GM21723 (cell line): Measurements from ENCODE around the gene DERL3.

ENCODE experiments used
- ATAC-seq: cut with Tn5 transposase; IDR thresholded peaks from one replicate; pipeline ENCODE4 v1.9.1; 2021; ENCODE audit warnings: mild to moderate bottlenecking, moderate library complexity; ENCODE audit not compliant: unreplicated experiment

The DERL3 gene

GRCh38 chr22:23815541-23816155 lies 23.2 kb downstream of the DERL3 start:
- no peak for ATAC-seq

- no peak for ATAC-seq
Measured at GRCh38 chr22:23812378-23812777, 26.4 kb downstream of the DERL3 start.

DNA sequence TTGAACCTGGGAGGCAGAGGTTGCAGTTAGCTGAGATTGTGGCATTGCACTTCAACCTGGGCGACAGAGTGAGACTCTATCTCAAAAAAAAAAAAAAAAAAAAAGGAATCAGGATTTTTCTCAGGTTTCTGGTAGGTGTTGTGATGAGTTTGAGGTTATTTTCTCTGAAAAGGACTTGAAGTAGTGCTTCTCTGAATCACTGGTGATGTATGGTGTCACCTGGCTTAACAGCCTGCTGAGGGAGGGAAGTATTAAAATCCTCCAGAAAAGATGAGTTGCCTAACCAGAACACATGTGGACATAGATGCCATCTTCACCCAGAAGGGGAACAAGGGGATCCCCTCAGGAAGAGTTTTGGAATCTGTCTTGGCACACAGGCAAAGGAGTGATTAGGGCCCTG lies 32.0 kb downstream of the DERL3 start:
- no peak for ATAC-seq

GRCh38 chr22:23804781-23805291 lies 34.0 kb downstream of the DERL3 start:
- no peak for ATAC-seq

GRCh38 chr22:23803001-23803819 lies 35.6 kb downstream of the DERL3 start:
- no peak for ATAC-seq

DNA sequence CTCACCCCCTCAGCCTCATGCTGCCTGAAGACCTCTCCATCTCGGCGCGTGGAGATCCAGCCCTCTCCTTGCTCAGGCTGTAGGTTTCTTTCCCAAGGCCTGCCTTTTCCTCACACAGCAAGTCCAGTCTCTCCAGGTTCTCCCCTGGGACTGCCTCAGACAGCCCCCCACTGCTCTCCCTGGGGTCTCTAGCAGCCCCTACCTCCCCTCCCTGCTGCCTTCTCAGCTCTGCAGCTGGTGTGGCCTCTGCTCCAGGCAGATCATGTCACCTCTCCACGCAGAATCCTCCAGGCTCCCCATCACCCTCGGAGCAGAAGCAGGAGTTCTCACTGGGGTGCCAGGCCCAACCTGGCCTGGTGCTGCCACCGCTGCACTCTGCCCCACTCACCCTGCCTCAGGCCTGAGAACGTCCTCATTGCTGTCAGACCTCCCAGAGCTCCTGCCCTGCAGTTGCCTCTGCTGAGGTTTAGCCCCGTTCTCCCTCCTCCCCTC lies 36.9 kb downstream of the DERL3 start:
- no peak for ATAC-seq

GRCh38 chr22:23801238-23801821 lies 37.5 kb downstream of the DERL3 start:
- ATAC-seq = no peak

DNA sequence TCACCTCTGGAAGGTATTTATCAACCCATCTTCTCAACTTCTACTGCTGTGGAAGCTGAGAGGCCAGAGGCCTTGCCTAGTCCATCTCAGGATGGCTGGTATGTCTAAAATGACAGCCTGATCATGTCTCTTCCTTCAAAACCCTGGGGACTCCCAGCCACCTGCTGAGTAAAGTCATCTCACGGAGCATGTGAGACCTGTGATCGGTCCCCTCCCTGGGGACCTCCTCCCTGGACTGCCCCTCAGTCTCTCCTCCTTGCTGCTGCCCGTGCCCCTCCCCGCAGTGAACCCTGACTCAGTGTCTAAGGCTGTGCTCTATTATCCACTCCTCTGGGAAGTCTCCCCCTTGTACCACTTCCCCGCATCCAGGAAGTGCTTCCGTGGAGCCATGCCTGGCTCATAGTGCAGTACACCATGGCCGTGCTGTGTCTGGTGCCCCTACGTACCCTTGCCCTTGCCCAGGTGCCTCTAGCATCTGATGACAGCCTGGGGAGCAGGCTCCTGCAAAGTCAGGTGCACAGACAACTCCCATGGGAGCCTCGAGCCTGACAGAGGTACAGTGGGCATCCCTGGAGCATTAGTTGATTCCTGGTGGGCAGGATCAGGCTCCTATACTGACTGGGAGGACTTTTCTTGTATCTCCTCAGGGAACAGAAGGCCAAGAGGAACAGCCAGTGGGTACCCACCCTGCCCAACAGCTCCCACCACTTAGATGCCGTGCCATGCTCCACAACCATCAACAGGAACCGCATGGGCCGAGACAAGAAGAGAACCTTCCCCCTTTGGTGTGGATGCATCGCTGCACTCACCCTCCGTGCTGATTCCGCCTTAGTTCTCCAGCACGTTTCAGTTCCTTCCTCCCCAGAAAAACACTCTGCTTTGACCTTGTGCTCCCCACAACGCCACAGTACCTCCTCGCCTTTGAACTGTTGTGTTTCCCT lies 38.2 kb downstream of the DERL3 start:
- ATAC-seq = peak; percentile 51

GRCh38 chr22:23796461-23796860 lies 42.3 kb downstream of the DERL3 start:
- no peak for ATAC-seq

GRCh38 chr22:23793326-23793725 lies 45.5 kb downstream of the DERL3 start:
- ATAC-seq = no peak

DNA sequence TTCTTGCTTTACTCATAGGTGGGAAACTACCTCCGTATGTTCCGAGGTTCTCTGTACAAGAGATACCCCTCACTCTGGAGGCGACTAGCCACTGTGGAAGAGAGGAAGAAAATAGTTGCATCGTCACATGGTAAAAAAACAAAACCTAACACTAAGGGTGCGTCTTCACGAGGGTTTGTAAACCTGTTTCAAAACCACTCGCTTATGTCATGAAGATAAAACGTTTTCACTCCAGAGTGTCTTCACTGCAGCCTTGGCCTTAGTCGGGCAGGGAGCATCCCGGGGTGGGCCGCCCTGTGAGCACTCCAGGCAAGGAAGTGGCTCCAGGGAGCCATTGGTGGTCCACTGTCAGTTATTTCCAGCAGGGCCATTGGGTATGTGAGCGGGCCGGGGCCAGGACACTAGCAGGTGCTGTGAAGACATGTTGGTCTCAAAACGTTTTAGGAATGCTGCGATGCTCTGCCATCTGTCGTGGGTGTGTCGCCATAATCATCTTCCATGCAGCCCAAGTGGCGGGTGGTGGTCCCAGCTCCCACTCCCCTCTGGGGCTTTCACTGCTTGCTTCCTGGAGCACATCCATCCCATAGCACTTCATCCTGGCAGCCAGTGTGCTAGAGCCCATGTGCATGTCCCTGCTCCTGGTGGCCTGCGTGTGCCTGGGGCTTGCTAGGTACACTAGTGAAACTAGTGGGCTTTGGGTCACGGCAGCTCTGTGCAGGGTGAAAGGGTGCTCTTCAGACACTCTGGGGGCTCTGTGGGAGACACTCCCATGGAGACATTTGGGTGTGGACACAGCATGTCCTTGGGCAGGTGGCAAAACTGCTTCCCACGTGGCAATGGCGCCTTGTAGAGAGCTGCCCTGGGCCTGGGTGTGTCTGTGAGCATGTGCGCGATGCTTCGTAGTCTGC lies 46.8 kb downstream of the DERL3 start:
- ATAC-seq = no peak

- ATAC-seq = no peak
Measured at GRCh38 chr22:23790819-23791737, 47.7 kb downstream of the DERL3 start.

DNA sequence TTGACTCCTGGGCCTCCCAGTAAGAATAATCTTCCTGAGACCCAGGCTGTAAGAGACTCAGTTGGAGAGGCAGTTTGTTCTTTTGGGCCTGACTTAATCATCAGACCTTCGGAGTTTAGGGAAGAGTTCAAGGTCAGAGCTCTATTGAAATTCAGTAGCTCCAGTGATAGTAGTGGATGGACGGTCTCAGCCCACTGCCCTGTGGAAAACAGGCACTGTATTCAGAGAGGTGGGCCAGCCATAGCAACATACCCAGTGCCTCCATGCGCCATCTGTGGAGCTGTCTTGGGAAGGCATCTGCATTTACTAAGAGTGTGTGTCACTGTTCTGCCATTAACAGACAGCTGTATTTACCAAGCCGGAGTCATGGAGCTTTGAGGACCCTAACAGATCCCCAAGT lies 49.2 kb downstream of the DERL3 start:
- no peak for ATAC-seq

DNA sequence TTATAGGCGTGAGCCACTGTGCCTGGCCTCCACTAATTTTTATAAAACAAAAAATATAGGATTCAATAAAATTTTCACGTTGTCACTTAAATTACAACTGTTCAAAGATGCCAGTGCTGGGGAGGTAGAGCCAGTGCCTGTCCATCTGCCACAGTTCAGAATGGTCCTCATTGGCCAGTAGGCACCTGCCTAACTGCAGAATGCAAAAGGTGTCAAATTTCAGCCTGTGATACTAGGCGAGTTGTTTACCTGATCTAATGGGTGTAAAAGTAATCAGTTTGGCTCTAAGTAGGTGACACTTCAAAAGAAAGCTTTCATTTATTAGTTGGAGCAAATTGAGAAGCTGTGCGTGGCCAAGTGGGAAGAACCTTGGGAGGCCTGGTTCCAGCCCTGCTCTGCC lies 49.7 kb downstream of the DERL3 start:
- ATAC-seq = no peak

GRCh38 chr22:23787910-23788309 lies 50.9 kb downstream of the DERL3 start:
- no peak for ATAC-seq

DNA sequence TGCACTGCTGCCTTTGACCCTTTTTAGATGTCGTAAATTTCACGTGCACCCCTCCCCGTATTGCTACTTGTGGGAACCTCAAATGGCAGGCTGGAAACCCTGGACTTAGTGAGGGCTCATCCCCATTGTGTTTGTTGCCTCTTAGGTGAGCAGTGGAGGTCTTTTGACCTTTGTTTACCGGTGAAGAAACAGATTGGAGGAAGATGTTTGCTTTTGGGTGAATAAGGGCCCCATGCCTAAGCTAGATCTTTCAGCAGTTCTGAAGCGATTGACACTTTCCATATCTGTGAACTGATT lies 51.3 kb downstream of the DERL3 start:
- ATAC-seq = peak; percentile 11

- ATAC-seq = peak; percentile 57
Measured at GRCh38 chr22:23786752-23787599, 51.8 kb downstream of the DERL3 start, which contains the start of gene SMARCB1. Gene SMARCB1 (plus strand): TSS chr22:23786966. CDS start chr22:23787170, 204 bp downstream.

DNA sequence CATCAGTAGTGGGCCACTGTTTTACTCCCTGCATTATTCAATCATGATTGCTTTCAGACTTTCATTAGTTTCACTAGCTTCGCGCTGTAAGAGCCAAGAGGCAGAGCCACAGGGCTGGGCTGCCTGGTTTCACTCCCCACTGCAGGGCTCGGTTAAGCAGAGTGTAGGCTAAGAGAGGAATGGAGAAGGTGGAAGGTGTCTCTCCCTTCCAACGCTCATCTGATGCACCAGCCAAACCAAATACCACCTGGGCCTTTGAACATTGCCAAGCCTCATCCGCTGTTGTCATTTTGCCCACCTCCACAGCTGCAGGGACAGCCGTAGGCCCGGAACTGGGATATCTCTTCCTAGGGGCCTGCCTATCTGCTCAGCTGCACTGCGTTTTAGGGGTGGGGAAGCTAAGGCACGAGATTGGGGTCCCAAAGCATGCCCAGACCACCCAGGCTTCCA lies 52.5 kb downstream of the DERL3 start:
- no peak for ATAC-seq
